ENCODE measurements around the gene CACNG1. TPM values are rescaled to one million over a fixed set of nuclear protein-coding genes. Genes with fewer than 3 reads are reported as not detected.

Gene CACNG1
- total RNA-seq, 1 experiment from 2014 or later: not detected

DNA sequence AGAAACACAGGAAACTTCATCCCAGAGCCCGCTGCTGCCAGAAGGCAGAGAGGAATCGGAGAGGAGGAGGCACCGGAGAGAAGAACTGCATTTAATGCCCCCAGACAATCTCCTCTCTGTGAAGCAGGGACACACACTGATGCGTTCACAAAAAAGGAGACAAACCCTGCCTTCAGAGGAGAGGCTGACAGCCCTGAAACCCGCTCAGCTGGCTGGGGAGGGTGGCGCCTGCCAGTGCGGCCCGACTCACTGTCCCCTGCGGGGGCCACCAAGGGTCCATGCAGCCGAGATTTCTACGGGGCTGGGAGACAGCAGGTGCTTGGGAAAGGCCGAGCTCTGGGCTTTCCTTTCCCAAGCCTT lies 21.9 kb upstream of the CACNG1 start:
- Histone ChIP-seq H3K36me3 (ENCODE audit: insufficient read depth, low read length, poor library complexity, severe bottlenecking) (no peaks in the 10 kb centered on the region), H3K4me1 (ENCODE audit: insufficient read depth, low read length, poor library complexity, severe bottlenecking) (no peaks in the 10 kb centered on the region), H3K4me3 (ENCODE audit: low read depth, low read length, poor library complexity, severe bottlenecking) (no peak overlapping the region), H3K27ac (ENCODE audit: low read depth, low read length, poor library complexity, severe bottlenecking) (no peak overlapping the region), H3K27me3 (replicated peaks; ENCODE audit: insufficient read depth, low read depth, low read length, poor library complexity) (no peaks in the 10 kb centered on the region), H3K9me3 (ENCODE audit: low read depth, low read length, poor library complexity, severe bottlenecking) (no peaks in the 10 kb centered on the region)
- no peak for TF ChIP-seq CTCF (conservative IDR thresholded peaks at IDR 0.05; ENCODE audit: low read depth, low read length)
- TF ChIP-seq EZH2 (IDR thresholded peaks at IDR 0.05; ENCODE audit: borderline replicate concordance, low read depth, low read length, poor library complexity, severe bottlenecking): no peak
- BruUV-seq (replicated peaks): no TSS peak
- intact Hi-C loops (cut with micrococcal nuclease; ENCODE audit: unreplicated experiment): loop anchor here (5.0 kb wide), 1 partner anchor 40 kb away; no protein-coding TSS in a partner anchor
- CTCF ChIA-PET: no interaction called here
- DNase-seq (ENCODE audit: low spot score): no peak
- POLR2A ChIA-PET (ENCODE audit: low non-redundant PET): no interaction called here

GRCh38 chr17:67024736-67025135 lies 19.6 kb upstream of the CACNG1 start:
- no peak for DNase-seq (ENCODE audit: low spot score)
- intact Hi-C loops (cut with micrococcal nuclease; ENCODE audit: unreplicated experiment): loop anchor here (5.0 kb wide), 1 partner anchor 42 kb away; no protein-coding TSS in a partner anchor
- no peaks in the 10 kb centered on the region for H3K9me3 ChIP-seq (ENCODE audit: low read depth, low read length, poor library complexity, severe bottlenecking)
- TF ChIP-seq EZH2 (IDR thresholded peaks at IDR 0.05; ENCODE audit: borderline replicate concordance, low read depth, low read length, poor library complexity, severe bottlenecking) (no peak), CTCF (conservative IDR thresholded peaks at IDR 0.05; ENCODE audit: low read depth, low read length) (no peak)
- H3K36me3 ChIP-seq (ENCODE audit: insufficient read depth, low read length, poor library complexity, severe bottlenecking): no peaks in the 10 kb centered on the region
- no peaks in the 10 kb centered on the region for H3K4me1 ChIP-seq (ENCODE audit: insufficient read depth, low read length, poor library complexity, severe bottlenecking)
- BruUV-seq (replicated peaks): no TSS peak
- CTCF ChIA-PET: no interaction called here
- H3K27me3 ChIP-seq (replicated peaks; ENCODE audit: insufficient read depth, low read depth, low read length, poor library complexity): no peaks in the 10 kb centered on the region
- POLR2A ChIA-PET (ENCODE audit: low non-redundant PET): no interaction called here
- no peak overlapping the region for H3K27ac ChIP-seq (ENCODE audit: low read depth, low read length, poor library complexity, severe bottlenecking)
- no peak overlapping the region for H3K4me3 ChIP-seq (ENCODE audit: low read depth, low read length, poor library complexity, severe bottlenecking)

DNA sequence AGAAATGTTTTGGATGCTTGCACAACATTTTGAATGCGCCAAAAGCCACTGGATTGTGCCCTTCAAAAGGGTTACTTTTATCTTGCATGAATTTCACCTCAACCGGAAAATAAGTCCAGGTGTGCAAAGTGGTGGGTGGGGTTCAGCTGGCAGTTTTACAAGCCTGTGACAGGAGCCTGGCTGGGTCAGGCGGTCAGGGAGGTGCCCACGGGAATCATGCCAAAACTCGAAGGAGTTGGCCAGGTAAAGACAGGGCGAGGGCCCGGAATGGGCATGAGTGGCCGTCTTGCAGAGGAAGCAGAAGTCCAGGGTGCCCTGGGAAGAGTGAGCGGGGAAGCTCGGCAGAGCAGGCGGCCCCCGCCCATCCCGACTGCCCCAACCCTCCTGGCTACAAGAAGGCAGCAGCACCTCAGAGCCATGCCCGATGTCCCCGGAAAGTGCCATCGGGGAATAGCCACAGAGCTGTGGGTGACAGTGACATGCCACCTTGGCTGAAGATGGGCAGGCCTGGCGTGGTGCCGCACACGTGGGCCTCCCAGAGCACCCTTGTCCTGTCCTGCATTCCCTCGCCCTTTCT lies 19.1 kb upstream of the CACNG1 start:
- Histone ChIP-seq H3K4me1 (ENCODE audit: insufficient read depth, low read length, poor library complexity, severe bottlenecking) (no peaks in the 10 kb centered on the region), H3K27ac (ENCODE audit: low read depth, low read length, poor library complexity, severe bottlenecking) (no peak overlapping the region), H3K9me3 (ENCODE audit: low read depth, low read length, poor library complexity, severe bottlenecking) (no peaks in the 10 kb centered on the region), H3K27me3 (replicated peaks; ENCODE audit: insufficient read depth, low read depth, low read length, poor library complexity) (no peaks in the 10 kb centered on the region), H3K36me3 (ENCODE audit: insufficient read depth, low read length, poor library complexity, severe bottlenecking) (no peaks in the 10 kb centered on the region), H3K4me3 (ENCODE audit: low read depth, low read length, poor library complexity, severe bottlenecking) (no peak overlapping the region)
- no peak for TF ChIP-seq CTCF (conservative IDR thresholded peaks at IDR 0.05; ENCODE audit: low read depth, low read length)
- POLR2A ChIA-PET (ENCODE audit: low non-redundant PET): no interaction called here
- no TSS peak for BruUV-seq (replicated peaks)
- no peak for DNase-seq (ENCODE audit: low spot score)
- intact Hi-C loops (cut with micrococcal nuclease; ENCODE audit: unreplicated experiment): no loop called here
- CTCF ChIA-PET: no interaction called here
